Skeletal muscle tissue (tissue), 4 donors: ENCODE data around the gene ELP5. TPM values are rescaled to one million over a fixed set of nuclear protein-coding genes. Genes with fewer than 3 reads are reported as not detected.

Experiments used
- H3K27ac ChIP-seq: one replicate; pipeline ENCODE4 v1.7.0; 2013; ENCODE audit warnings: mild to moderate bottlenecking, low read depth, low read length, inconsistent platforms
- H3K27me3 ChIP-seq, 3 donors: one replicate each; pipeline ENCODE4 v1.7.0; 2013; ENCODE audit warnings: low read length in 3 of 3; ENCODE audit not compliant: control insufficient read depth in 3 of 3, insufficient read depth in 3 of 3
- H3K36me3 ChIP-seq, 3 donors: one replicate each; pipeline ENCODE4 v1.7.0; 2013; ENCODE audit warnings: low read length in 3 of 3; ENCODE audit not compliant: control insufficient read depth in 3 of 3, insufficient read depth in 3 of 3
- H3K4me1 ChIP-seq, 3 donors: one replicate each; pipeline ENCODE4 v1.7.0; 2013; ENCODE audit warnings: low read length in 3 of 3, mild to moderate bottlenecking in 3 of 3; ENCODE audit not compliant: control insufficient read depth in 3 of 3, insufficient read depth in 3 of 3
- H3K4me3 ChIP-seq, 3 donors: one replicate each; pipeline ENCODE4 v1.7.0; 2013; ENCODE audit warnings: low read length in 3 of 3
- H3K9ac ChIP-seq, 3 donors: one replicate each; pipeline ENCODE4 v1.7.0; 2013; ENCODE audit warnings: low read length in 3 of 3, mild to moderate bottlenecking in 3 of 3, moderate library complexity in 2 of 3, low read depth in 1 of 3
- H3K9me3 ChIP-seq, 3 donors: one replicate each; pipeline ENCODE4 v1.7.0; 2013; ENCODE audit warnings: low read length in 3 of 3; ENCODE audit not compliant: control insufficient read depth in 3 of 3
- total RNA-seq: library from RNA; depleted of rRNA; stranded (reverse); fragments of >200 nt; gene quantifications from one replicate; pipeline ENCODE4 v1.2.3, GENCODE V29; 2014
- donor health status: Osteomylitis.

The ELP5 gene
- total RNA-seq, 1 donor from 2014 or later: 28.2 TPM

GRCh38 chr17:7224110-7224509, 27.9 kb upstream of the ELP5 start:
- no peak overlapping the region for H3K4me3 ChIP-seq
- H3K27ac ChIP-seq: no peak overlapping the region
- H3K4me1 ChIP-seq: peaks cover 48 to 53% (median 50%) of the 10 kb centered on the region in 3 donors
- peaks cover 71 to 79% (median 73%) of the 10 kb centered on the region in 3 donors for H3K36me3 ChIP-seq
- peak overlapping the region in 2 of 3 donors; percentile 45 to 51 for H3K9ac ChIP-seq
- no peaks in the 10 kb centered on the region for H3K27me3 ChIP-seq
- no peaks in the 10 kb centered on the region for H3K9me3 ChIP-seq

- Histone ChIP-seq H3K27me3 (no peaks in the 10 kb centered on the region), H3K36me3 (peaks cover 77 to 85% (median 79%) of the 10 kb centered on the region in 3 donors), H3K9ac (peak overlapping the region in 1 of 3 donors; percentile 45), H3K27ac (no peak overlapping the region), H3K9me3 (no peaks in the 10 kb centered on the region), H3K4me1 (peaks cover 43 to 48% (median 45%) of the 10 kb centered on the region in 3 donors), H3K4me3 (no peak overlapping the region)
Measured at GRCh38 chr17:7224661-7225111, 27.3 kb upstream of the ELP5 start.

GRCh38 chr17:7225711-7226331, 26.2 kb upstream of the ELP5 start:
- H3K4me1 ChIP-seq: peaks cover 36 to 40% (median 38%) of the 10 kb centered on the region in 3 donors

GRCh38 chr17:7226721-7227710, 25.0 kb upstream of the ELP5 start:
- H3K36me3 ChIP-seq: peaks cover 69 to 78% (median 77%) of the 10 kb centered on the region in 3 donors
- no peak overlapping the region for H3K9ac ChIP-seq
- H3K27me3 ChIP-seq: no peaks in the 10 kb centered on the region
- no peaks in the 10 kb centered on the region for H3K9me3 ChIP-seq
- H3K27ac ChIP-seq: no peak overlapping the region
- H3K4me1 ChIP-seq: peaks cover 24 to 33% (median 26%) of the 10 kb centered on the region in 3 donors
- no peak overlapping the region for H3K4me3 ChIP-seq

More at GRCh38 chr17:7225711-7226331, 26.2 kb upstream of the ELP5 start:
- Histone ChIP-seq H3K27ac (no peak overlapping the region), H3K27me3 (no peaks in the 10 kb centered on the region), H3K9ac (no peak overlapping the region), H3K4me3 (no peak overlapping the region), H3K9me3 (no peaks in the 10 kb centered on the region), H3K36me3 (peaks cover 81 to 90% (median 88%) of the 10 kb centered on the region in 3 donors)

- Histone ChIP-seq H3K4me1 (peaks cover 18 to 33% (median 23%) of the 10 kb centered on the region in 3 donors), H3K27ac (no peak overlapping the region), H3K9me3 (no peaks in the 10 kb centered on the region)
Measured at GRCh38 chr17:7228920-7229319, 23.1 kb upstream of the ELP5 start.

DNA sequence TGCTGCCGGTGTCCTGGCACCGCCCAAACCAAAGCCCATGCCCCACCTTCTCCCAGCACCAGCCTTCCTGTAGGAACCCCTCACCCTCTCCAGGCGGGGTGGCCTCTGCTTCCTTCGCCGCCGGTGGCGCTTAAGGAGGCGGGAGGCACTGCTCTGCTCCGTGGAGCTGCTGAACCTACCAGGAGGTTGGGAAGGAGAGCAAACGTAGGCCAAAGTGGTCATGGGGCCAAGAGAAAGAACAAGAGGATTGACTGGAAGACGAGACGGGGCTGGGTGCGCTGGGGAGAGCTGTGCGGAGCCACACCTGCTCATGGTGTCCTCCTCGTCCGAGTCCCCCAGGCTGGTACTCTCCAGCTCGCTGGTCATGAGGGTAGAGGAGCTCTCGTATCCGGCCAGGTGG, 22.5 kb upstream of the ELP5 start:
- H3K36me3 ChIP-seq: peaks cover 46 to 54% (median 54%) of the 10 kb centered on the region in 3 donors
- no peaks in the 10 kb centered on the region for H3K27me3 ChIP-seq
- no peak overlapping the region for H3K9ac ChIP-seq
- H3K9me3 ChIP-seq: no peaks in the 10 kb centered on the region
- peaks cover 13 to 29% (median 20%) of the 10 kb centered on the region in 3 donors for H3K4me1 ChIP-seq
- no peak overlapping the region for H3K27ac ChIP-seq
- no peak overlapping the region for H3K4me3 ChIP-seq

More at GRCh38 chr17:7228920-7229319, 23.1 kb upstream of the ELP5 start:
- H3K4me3 ChIP-seq: no peak overlapping the region
- H3K36me3 ChIP-seq: peaks cover 50 to 59% (median 59%) of the 10 kb centered on the region in 3 donors
- H3K27me3 ChIP-seq: no peaks in the 10 kb centered on the region
- H3K9ac ChIP-seq: no peak overlapping the region

DNA sequence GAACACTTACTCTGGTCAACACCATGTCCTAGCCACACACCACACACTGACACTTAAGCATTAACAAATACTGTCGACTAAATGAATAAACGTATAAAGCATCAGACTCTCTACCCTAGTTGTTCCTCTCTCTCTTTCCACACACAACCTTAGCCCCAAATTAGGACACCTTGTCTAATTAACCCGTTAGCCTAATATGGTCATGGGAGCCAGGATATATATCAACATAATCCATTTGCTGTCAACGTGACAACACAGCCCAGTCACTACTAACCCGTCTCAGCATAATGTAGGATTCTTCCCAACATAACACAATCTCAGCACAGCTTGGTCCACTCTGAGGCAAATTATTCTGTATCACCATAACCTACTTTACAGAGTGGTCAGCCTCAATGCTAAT, 19.9 kb upstream of the ELP5 start:
- peak overlapping the region in 2 of 3 donors; percentile 6 to 17 for H3K4me3 ChIP-seq
- no peaks in the 10 kb centered on the region for H3K9me3 ChIP-seq
- no peak overlapping the region for H3K27ac ChIP-seq
- no peaks in the 10 kb centered on the region for H3K27me3 ChIP-seq
- H3K36me3 ChIP-seq: peaks cover 33 to 48% (median 34%) of the 10 kb centered on the region in 3 donors
- H3K4me1 ChIP-seq: peaks cover 17 to 35% (median 28%) of the 10 kb centered on the region in 3 donors
- no peak overlapping the region for H3K9ac ChIP-seq

DNA sequence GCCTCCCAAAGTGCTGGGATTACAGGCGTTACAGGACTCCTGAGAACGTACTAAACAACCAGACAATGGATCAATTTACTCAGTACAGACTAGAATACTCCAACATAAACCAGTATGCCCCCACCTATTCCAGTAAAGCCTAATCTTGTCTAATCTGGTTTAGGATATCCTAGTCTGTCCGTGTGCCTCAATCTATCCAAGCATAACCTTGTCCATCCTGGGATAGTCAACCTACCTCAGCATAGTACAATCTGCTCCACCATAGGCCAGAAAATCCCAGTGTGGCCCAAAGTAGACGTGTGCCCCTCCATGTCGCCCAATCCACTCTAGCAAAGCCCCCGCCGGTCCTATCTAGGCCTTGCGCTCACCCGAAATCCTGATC, 18.3 kb upstream of the ELP5 start:
- Histone ChIP-seq H3K9me3 (no peaks in the 10 kb centered on the region), H3K4me1 (peaks cover 21 to 35% (median 28%) of the 10 kb centered on the region in 3 donors), H3K27ac (peak overlapping the region; percentile 81), H3K4me3 (peak overlapping the region; percentile 81 to 94 (median 87)), H3K36me3 (peaks cover 21 to 34% (median 28%) of the 10 kb centered on the region in 3 donors), H3K27me3 (no peaks in the 10 kb centered on the region), H3K9ac (peak overlapping the region; percentile 86 to 93 (median 91))

GRCh38 chr17:7234083-7234951, 17.7 kb upstream of the ELP5 start, which contains the start of gene DVL2:
TSS of gene DVL2 (minus strand) at chr17:7234517. CDS start at chr17:7234262, 255 bp downstream.
- peak within 1 kb of the TSS; percentile 81 to 94 (median 87) for H3K4me3 ChIP-seq
- peaks cover 21 to 35% (median 28%) of the 10 kb centered on the region in 3 donors for H3K4me1 ChIP-seq

More at GRCh38 chr17:7234083-7234951, 17.7 kb upstream of the ELP5 start, which contains the start of gene DVL2:
- Histone ChIP-seq H3K9me3 (no peaks in the 10 kb centered on the region), H3K27me3 (no peaks in the 10 kb centered on the region), H3K9ac (peak within 1 kb of the TSS; percentile 87 to 93 (median 91)), H3K27ac (peak within 1 kb of the TSS; percentile 81), H3K36me3 (peaks cover 15 to 29% (median 22%) of the 10 kb centered on the region in 3 donors)
